Activated CD4-positive, alpha-beta T cell treated with anti-CD3 and anti-CD28 coated beads for 24 hours (primary cell): ENCODE results near the gene SORCS2.
A peak's percentile ranks its signal among the peaks of the same experiment; 100 is the strongest.

Experiments used
- DNase-seq, 2 donors: peaks; one replicate each; pipeline ENCODE4 v3.0.0-alpha.2; 2020; ENCODE audit warnings: low read depth in 2 of 2

Gene SORCS2

GRCh38 chr4:7708981-7709380 lies 516.6 kb downstream of the SORCS2 start:
- no peak for DNase-seq

- DNase-seq, result no peak
These were observed 517.1 kb downstream of the SORCS2 start for GRCh38 chr4:7709431-7709830.

DNA sequence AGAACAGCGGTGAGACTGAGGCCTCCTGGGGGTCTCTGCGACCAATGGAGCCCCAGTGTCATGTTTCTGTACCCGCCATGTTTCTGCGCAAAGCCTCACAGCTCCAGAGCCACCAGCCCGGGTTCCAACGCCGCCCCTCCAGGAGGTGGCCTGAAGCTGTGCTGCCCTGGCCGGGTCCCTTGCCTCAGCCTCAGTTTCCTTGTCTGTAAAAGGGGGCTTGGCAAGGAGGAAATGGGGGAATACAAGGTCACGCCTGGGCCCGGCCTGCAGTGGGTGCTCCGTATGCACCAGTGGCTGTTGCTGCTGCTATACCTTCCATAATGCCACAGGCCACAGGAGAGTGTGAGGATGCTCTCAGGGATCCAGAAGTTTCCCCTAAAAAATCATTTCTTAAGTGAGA lies 517.8 kb downstream of the SORCS2 start:
- no peak for DNase-seq

DNA sequence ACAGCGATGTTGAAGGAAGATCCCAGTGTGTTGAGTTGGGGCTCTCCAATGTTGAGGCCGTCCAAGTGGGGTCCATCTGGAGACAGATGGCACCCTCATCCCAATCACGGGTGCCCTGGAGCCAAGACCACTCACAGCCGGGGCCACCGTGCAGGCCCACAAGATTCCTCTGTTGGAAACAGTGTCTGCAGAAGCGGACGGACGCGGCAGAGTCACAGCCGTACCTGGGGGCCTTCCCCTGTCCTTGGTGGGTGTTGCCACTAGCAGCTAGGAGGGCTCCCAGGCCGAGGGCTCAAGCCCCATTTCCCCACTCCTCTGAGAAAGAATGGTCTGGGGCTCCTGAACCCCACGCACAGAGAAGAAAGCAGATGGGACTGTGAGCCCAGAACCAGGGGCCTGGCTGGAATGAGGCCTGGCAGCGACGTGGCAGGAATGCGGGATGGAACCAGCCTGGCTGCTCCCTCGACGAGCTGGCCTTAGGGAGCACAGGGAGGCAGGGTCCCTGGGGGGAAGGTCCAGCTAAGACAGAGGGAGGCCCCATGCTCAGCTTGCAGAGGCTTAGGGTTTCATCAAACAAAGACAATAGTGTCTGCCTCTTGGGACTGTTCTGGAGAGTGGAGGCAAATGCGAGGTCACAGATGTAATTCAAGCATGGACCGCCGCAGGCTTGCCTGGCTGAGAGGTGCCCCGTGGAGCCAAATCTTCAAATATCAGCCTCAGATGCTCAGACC lies 518.4 kb downstream of the SORCS2 start:
- no peak for DNase-seq

GRCh38 chr4:7711307-7711963 lies 519.1 kb downstream of the SORCS2 start:
- DNase-seq, result no peak

- DNase-seq, result no peak
These were observed 519.8 kb downstream of the SORCS2 start for GRCh38 chr4:7712021-7712671.

- no peak for DNase-seq
These were observed 521.4 kb downstream of the SORCS2 start for GRCh38 chr4:7713757-7714156.

GRCh38 chr4:7714176-7714575 lies 521.8 kb downstream of the SORCS2 start:
- no peak for DNase-seq

DNA sequence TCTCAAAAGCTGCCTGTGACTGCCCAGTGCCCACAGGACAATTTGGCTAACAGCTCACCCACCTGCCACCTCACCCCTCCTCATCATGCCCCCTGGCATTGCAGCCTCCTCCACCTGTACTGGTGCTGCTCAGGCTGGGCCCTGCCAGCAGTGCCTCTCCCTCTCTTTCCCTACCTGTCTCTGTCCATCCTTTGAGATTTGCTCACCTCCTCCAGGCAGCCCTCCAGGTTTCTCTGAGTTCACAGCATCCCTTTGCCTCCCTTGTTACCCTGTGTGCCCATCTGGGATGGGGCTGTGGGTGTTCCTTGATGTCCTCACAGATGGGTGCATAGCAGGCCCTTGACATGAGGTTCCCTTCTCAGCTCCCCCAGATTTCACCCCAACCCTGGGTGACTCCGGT lies 522.4 kb downstream of the SORCS2 start:
- no peak for DNase-seq

DNA sequence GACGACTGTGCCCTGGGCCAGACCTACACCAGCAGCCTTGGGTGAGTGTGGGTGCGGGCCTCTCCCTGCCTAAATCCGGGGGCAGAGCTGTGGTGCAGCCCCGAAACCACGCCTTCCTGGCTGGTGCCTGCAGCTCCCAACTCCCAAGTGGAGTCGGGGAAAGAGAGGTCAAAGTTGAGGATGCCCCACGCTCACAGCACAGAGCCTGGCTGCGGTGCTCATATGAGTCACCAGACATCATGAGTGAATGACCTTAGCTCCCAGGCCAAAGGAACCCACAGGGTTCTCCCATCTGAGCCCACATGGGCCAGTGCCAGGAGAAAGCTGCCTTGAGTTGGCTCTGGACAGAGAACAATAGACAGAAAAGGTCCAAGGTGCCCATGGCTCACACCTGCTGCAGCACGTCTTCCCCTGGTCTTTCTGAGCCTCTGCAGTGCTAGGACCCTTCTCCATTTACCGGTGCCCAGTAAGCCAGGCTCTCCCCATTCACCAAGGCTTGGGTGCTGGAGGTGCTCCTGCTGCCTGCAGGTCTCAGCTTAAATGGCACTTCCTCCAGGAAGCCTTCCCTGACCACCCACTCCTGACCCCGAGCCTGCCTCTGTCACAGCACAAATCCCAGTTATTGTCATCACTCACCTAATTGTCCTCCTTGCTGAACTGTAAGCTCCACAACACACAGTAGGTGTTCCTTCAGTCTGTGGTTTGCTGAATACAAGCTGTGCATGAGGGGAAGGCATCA lies 523.1 kb downstream of the SORCS2 start:
- DNase-seq, result no peak

DNA sequence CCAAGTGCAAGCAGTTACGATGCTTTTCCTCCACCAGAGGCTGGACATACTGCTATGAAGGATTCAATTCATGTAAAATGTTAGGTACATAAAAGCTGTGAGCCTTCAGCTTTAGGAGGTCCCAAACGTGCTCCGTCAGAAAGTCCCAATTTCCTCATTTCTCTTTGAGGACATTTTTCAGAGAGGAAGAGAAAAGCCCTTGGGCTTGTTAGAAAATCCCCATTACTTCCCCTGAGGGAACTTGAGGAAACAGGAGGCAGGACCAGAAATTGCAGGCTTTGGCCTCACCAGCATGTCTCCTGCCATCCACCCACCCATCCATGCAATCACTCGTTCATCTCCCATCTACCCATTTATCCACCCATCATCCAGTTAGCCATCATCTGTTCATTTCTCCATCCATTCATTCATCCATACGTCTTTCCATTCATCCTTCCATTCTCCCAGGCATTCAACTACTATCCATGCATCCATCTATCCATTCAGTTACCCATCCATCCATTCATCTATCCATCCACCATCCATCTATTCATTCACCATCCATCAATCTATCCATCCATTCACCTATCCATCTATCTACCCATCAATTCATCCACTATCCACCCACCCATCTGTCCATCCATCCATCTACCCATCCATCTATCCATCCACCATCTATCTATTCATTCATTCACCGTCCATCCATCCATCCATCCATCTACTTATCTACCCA lies 523.8 kb downstream of the SORCS2 start:
- DNase-seq, result no peak

- DNase-seq, result no peak
These were observed 524.8 kb downstream of the SORCS2 start for GRCh38 chr4:7717161-7717560.

GRCh38 chr4:7717946-7718490 lies 525.7 kb downstream of the SORCS2 start:
- no peak for DNase-seq

- DNase-seq, result peak; percentile 46 to 67
These were observed 527.2 kb downstream of the SORCS2 start for GRCh38 chr4:7719354-7720174.

- DNase-seq, result no peak
These were observed 529.7 kb downstream of the SORCS2 start for GRCh38 chr4:7721984-7722551.

- DNase-seq, result no peak
These were observed 530.5 kb downstream of the SORCS2 start for GRCh38 chr4:7722766-7723387.

DNA sequence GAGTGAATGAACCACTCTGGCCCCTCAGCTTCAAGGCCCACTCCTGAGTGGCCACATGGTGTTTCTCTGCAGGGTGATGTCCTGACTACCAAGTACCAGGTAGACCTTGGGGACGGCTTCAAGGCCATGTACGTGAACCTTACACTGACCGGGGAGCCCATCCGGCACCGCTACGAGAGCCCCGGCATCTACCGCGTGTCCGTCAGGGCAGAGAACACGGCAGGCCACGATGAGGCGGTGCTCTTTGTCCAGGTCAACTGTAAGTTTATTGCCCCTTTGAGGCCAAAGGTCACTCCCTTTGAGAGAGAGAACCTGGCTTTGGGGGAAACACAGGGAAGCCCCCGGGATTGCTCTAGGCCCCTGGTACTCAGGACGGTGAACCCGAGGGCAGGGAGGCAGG lies 531.3 kb downstream of the SORCS2 start:
- DNase-seq, result no peak

- DNase-seq, result no peak
These were observed 533.6 kb downstream of the SORCS2 start for GRCh38 chr4:7725951-7726350.

DNA sequence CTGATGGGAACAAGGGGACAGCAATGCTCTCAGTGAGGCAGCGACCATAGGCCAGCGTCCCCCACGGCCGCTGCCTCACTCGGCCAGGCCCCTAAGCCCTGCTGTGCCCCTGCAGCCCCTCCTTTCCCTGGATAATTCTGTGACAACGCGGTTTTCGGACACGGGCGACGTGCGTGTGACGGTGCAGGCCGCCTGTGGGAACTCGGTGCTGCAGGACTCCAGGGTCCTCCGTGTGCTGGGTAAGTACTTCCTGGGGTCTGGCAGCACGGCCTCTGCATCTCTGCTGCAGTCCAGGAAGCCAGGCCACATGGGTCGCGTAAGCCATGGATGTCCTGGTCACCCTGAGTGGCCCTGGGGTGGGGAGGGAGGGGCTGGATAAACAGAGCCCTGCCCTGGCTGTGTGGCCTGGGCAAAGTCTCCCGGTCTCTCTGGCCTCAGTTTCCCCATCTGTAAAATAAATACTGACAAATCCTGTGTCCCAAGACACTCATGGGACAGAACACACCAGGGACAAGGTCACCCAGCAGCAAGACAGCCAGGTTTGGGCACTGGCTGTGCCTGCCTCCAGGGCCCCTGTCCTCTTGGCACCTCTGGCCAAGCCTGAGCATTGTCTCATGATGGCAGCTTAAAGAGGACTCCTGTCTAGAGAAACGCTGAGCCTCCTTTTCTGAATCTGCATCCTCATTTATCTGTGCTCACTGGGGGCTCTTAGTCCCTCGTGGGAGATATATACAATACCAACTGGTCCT lies 534.5 kb downstream of the SORCS2 start:
- no peak for DNase-seq
